ENCODE measurements around the gene TMEM150A.
"Not testable (repeated sequence)": the region's sequence is repeated elsewhere in the genome, so short reads cannot be mapped to it uniquely, and the experiment has no call there.

Gene TMEM150A

GRCh38 chr2:85595301-85596025 is 7.0 kb downstream of the TMEM150A start, which contains the start of gene RNF181:
TSS of gene RNF181 (plus strand) at chr2:85595745. CDS start at chr2:85595764, 19 bp downstream.
- DNase-seq (ENCODE audit: low read depth in 2 of 2, low spot score in 1 of 2), result peak; percentile 62 to 81

GRCh38 chr2:85594715-85595300 is 7.7 kb downstream of the TMEM150A start:
- DNase-seq (ENCODE audit: low read depth in 2 of 2, low spot score in 1 of 2), result no peak

- no peak for DNase-seq (ENCODE audit: low read depth in 2 of 2, low spot score in 1 of 2)
These were observed 9.5 kb downstream of the TMEM150A start for GRCh38 chr2:85593023-85593422.

- DNase-seq (ENCODE audit: low read depth in 2 of 2, low spot score in 1 of 2), result not testable (repeated sequence)
These were observed 10.2 kb downstream of the TMEM150A start for GRCh38 chr2:85592299-85592698.

- no peak for DNase-seq (ENCODE audit: low read depth in 2 of 2, low spot score in 1 of 2)
These were observed 10.9 kb downstream of the TMEM150A start for GRCh38 chr2:85591563-85591962.

GRCh38 chr2:85590950-85591349 is 11.5 kb downstream of the TMEM150A start:
- DNase-seq (ENCODE audit: low read depth in 2 of 2, low spot score in 1 of 2), result no peak

DNA sequence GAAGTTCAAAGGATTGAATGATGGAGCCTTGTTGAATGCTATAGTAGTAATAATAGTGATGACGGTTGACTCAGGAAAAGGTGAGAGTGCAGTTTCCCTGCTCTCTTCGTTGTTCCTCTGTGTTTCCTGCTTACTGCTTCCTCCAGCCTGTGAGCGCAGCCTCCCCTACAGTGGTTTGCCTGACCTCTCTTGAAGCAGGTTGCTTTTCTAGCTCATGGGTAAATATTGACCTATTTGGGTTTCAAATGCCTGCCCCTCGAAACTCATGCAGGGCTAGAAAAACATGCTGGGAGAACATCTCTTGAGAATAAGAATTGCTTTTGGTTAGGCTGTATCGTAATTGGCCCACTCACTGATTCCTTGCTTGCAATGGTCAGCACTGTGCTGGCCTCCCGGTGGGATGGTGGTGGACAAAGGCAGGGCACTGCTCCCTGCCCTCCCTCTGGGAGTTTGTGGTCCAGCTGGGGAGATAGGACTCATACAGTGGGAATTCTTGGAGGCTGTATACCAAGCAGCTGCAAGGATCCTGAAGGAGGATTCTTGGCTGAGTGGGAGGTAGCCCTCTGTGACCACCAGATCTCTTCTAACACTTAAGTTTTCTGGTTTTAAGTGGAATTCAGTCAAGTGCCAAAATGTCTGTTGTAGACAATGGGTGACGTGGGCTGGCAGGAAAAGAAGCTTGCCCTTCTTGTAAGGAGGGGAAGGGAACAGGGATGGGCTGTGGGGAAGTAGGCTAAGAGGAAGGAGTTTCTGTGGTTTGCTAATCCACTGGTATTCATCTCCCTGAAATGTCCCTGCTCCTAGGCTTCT is 12.3 kb downstream of the TMEM150A start:
- DNase-seq (ENCODE audit: low read depth in 2 of 2, low spot score in 1 of 2), result no peak

DNA sequence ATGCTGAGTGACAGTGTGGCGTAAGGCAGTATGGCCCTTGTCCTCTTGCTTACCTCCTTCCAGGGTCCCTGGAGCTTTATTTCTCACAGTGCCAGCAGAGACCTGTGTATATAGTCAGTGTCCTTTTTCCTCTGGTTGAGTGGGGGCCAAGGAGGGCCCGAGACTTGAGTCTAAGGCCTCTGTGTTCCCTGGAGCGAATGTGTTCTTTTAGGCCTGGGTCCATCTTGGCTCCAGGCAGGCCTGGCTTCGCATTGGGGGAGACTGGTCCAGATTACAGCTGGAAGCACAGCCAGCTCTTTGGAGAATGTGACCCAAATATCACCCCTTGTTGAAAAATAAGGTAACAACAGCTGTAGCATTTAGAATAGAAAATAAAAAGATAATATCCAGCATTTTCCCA is 13.3 kb downstream of the TMEM150A start:
- no peak for DNase-seq (ENCODE audit: low read depth in 2 of 2, low spot score in 1 of 2)

- DNase-seq (ENCODE audit: low read depth in 2 of 2, low spot score in 1 of 2), result no peak
These were observed 13.9 kb downstream of the TMEM150A start for GRCh38 chr2:85588645-85589044.

- DNase-seq (ENCODE audit: low read depth in 2 of 2, low spot score in 1 of 2), result no peak
These were observed 14.3 kb downstream of the TMEM150A start for GRCh38 chr2:85588236-85588635.

GRCh38 chr2:85585781-85586105 is 16.8 kb downstream of the TMEM150A start:
- no peak for DNase-seq (ENCODE audit: low read depth in 2 of 2, low spot score in 1 of 2)

DNA sequence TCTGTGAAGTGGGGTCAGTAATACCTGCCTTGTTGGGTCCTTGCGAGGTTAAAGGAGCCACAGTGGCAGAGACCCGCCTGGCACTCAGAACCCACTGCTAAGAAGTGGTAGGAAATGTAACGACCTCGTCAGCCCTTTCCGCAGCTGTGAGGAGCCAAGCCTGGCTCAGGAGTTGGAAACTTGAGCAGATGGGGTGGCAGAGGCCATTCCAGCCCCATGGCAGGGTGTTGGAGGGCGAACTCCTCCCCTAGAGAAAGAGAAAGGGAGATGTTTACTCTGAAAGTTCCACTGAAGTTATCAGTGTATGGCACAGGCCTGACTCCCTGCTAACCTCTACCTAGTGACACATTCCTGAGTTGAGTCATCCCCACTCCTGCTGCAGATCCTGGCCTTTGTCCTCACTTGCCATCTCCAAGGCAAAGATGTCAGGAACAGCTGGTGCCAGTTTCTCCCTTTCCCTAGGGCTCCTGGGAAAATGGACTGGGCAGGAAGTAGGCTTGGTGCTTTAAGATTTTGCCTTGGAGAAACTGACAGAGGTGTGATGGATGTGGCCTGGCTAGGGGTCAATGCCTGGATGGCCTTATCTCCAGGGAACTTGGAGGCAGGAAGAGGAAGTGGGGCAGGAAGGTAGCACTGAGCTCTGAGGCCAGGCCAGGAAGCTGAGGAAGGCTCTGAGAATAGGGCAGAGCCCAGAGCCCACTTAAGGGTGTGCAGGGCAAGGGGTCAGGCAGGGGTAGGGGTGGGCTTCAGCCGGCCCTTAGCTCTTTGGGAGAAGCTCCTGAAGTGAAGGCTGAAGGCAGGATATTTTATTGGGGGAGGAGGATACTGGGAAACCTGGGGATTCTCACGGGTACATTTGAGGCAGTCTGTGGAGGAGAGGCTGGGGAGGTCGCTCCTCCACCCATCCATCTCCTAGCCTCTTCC is 17.4 kb downstream of the TMEM150A start:
- DNase-seq (ENCODE audit: low read depth in 2 of 2, low spot score in 1 of 2), result no peak

- no peak for DNase-seq (ENCODE audit: low read depth in 2 of 2, low spot score in 1 of 2)
These were observed 18.1 kb downstream of the TMEM150A start, which contains the start of gene VAMP5 for GRCh38 chr2:85584354-85584856. TSS of gene VAMP5 (plus strand) at chr2:85584431. CDS start at chr2:85584491, 60 bp downstream.

- DNase-seq (ENCODE audit: low read depth in 2 of 2, low spot score in 1 of 2), result no peak
These were observed 18.7 kb downstream of the TMEM150A start for GRCh38 chr2:85583667-85584353.

GRCh38 chr2:85582492-85582891 is 20.0 kb downstream of the TMEM150A start:
- no peak for DNase-seq (ENCODE audit: low read depth in 2 of 2, low spot score in 1 of 2)

- no peak for DNase-seq (ENCODE audit: low read depth in 2 of 2, low spot score in 1 of 2)
These were observed 22.3 kb downstream of the TMEM150A start for GRCh38 chr2:85580206-85580605.

DNA sequence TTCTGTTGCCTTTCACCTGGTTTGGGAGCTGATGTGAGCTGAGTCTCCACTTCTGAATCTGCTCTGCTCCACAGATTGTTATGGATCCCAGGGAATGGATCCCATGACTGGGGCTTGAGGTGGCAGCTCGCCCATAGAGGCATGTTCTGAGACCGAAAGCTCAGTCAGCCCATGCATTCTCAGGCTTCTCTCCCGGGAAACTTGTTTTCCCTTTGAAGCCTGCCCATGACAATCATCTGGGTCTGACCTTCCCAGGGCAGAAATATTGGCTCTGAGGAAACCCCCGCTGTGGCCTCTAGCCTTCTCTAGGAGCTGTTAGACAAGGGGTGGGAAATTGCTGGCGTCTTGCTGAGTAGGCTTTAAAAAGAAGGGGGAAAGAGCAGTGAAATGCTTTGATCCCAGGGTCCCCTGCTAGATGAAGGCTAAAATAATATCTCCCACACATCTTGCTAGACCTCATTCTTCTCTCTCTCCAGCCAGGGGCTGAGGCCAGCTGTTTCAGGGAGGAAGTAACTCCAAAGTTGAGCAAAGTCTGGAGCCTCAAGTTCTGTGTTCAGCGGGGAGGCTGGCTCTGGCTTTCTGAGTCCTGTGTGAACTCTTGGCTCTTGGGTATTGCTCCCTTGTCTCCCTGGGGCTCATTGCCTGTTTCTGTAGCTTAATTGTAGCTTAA is 23.1 kb downstream of the TMEM150A start:
- DNase-seq (ENCODE audit: low read depth in 2 of 2, low spot score in 1 of 2), result no peak

GRCh38 chr2:85578243-85579180 is 24.0 kb downstream of the TMEM150A start:
- DNase-seq (ENCODE audit: low read depth in 2 of 2, low spot score in 1 of 2), result no peak
